K562 treated with DMSO at 1 percent for 4 hours (cell line): ENCODE measurements around the gene NIFK. TPM values are rescaled to one million over a fixed set of nuclear protein-coding genes. Genes with fewer than 3 reads are reported as not detected.

ENCODE experiments used
- total RNA-seq: library from RNA; unstranded; fragments of 300-600 nt; gene quantifications from 2 replicates; pipeline ENCODE4 v1.2.3, GENCODE V29; 2022; ENCODE audit not compliant: insufficient read depth

The NIFK gene
- 15.9 and 20.0 TPM in 2 replicates for total RNA-seq

DNA sequence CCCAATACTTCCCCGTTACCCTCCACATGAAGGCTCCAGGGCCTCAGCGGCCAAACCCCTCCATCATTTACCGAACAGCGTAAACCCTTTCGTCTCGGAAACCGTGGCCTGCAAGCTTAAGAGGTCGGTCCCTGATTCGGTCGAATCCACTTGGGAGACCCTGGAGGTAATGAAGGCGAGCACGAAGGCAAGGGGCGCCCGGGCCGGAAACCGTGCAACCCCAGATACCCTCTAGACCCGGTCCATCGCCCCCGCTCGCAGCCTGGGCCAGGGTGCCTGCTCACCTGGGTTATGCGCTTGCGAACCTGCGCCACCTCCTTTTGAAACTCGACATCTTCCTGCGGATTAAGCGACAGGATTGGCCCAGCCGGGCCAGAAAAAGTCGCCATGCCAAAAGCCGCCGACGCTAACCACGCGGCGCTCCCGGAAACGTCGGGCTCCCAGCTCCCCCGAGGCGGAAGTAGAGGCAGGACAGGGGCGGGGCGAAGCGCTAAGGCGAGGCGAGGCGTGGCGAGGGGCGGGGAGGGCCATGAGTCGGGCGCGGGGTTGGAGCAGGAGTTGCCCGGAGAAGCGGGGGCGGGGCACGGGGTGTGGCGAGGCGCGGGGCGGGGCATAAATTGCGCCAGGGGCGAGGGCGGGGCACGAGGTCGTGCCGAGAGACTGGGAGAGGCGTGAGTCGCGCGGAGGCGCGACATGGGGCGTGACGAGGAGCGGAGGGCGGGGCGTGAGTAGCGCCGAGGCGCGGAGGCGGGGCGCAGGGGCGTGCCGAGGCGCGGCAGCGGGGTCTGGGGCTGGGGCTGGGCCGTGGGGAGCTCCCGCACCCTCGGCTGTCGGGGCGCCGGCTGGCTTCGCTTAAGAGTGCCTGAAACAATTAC lies at the start of gene NIFK:
NIFK (minus strand) TSS at position 414 of the 875 bp plus-strand sequence; CDS start at position 389, 25 bp downstream.

DNA sequence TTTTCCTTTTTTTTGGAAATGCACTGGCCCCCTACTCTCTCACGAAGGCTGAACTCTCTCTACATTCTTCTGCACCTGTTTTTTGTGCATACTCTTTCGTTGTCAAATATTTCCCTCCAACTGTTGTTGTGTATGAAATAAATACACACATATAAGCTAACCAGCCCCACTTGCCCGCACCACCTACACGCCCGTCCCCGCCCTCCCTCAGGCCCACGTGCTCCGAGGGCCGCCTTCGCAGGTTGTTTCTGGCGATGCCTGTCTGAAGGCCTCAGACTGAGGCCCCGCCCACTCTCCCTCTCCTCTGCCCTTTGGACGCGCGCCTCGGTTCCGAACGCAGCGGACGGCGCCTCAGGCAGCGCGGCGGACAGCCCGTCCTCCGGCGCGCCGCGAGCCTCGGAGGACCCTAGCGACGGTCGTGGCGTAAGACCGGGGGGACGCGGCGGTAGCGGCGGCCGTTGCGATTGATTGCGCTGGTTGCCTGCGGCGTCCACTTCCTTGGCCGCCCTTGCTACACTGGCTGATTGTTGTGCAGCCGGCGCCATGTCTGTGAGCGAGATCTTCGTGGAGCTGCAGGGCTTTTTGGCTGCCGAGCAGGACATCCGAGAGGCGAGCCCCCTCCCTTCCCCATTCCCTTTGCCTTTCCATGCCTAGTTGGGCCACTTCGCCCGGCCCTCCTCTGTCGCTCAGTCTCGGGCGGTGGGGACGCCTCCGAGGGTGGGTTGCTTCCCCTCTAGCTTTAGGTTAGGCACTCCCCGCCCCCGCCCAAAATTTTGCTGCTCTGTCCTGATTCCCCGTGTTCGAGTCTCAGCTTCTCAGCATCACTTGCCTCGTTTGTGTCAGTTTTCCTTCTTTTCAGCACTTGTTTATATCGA lies 18.8 kb upstream of the NIFK start, which contains the start of gene TSN:
TSN (plus strand) TSS at position 415 of the 875 bp plus-strand sequence; CDS start at position 544, 129 bp downstream.

Other genes with a start within 250 kb of the NIFK start
- not detected in 2 replicates for gene RNU4ATAC, start 206.0 kb downstream of the NIFK start, total RNA-seq
- gene CLASP1, start 87.4 kb downstream of the NIFK start, total RNA-seq, result 13.3 and 19.3 TPM in 2 replicates
- 29.0 and 29.3 TPM in 2 replicates for gene TSN, start 18.8 kb upstream of the NIFK start, total RNA-seq